ENCODE results near the gene CNTNAP2. TPM values are rescaled to one million over a fixed set of nuclear protein-coding genes. Genes with fewer than 3 reads are reported as not detected.

Gene CNTNAP2
- total RNA-seq, 2 experiments from 2014 or later: 0.28 TPM; not detected in 1

- TF ChIP-seq EZH2phosphoT487 (IDR thresholded peaks at IDR 0.05; ENCODE audit: borderline replicate concordance, low read depth, low read length): no peak
- TF ChIP-seq, protein P1, sequence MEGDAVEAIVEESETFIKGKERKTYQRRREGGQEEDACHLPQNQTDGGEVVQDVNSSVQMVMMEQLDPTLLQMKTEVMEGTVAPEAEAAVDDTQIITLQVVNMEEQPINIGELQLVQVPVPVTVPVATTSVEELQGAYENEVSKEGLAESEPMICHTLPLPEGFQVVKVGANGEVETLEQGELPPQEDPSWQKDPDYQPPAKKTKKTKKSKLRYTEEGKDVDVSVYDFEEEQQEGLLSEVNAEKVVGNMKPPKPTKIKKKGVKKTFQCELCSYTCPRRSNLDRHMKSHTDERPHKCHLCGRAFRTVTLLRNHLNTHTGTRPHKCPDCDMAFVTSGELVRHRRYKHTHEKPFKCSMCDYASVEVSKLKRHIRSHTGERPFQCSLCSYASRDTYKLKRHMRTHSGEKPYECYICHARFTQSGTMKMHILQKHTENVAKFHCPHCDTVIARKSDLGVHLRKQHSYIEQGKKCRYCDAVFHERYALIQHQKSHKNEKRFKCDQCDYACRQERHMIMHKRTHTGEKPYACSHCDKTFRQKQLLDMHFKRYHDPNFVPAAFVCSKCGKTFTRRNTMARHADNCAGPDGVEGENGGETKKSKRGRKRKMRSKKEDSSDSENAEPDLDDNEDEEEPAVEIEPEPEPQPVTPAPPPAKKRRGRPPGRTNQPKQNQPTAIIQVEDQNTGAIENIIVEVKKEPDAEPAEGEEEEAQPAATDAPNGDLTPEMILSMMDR (conservative IDR thresholded peaks at IDR 0.05; ENCODE audit: low read length): no peak
- Histone ChIP-seq H3K4me3 (ENCODE audit: low read depth, low read length, poor library complexity, severe bottlenecking) (no peak overlapping the region), H3K4me1 (ENCODE audit: insufficient read depth, low read length, poor library complexity, severe bottlenecking) (no peaks in the 10 kb centered on the region), H3K36me3 (ENCODE audit: insufficient read depth, low read length) (no peaks in the 10 kb centered on the region), H2AFZ (ENCODE audit: low read length) (no peak overlapping the region), H3K4me2 (ENCODE audit: low read length) (no peak overlapping the region), H3K9me3 (ENCODE audit: low read length) (no peaks in the 10 kb centered on the region), H3K79me2 (ENCODE audit: insufficient read depth, low read depth, low read length) (no peaks in the 10 kb centered on the region), H4K20me1 (ENCODE audit: insufficient read depth, low read length) (no peaks in the 10 kb centered on the region), H3K27ac (ENCODE audit: low read depth, low read length, poor library complexity, severe bottlenecking) (no peak overlapping the region), H3K9me2 (ENCODE audit: insufficient read depth, low read length) (no peaks in the 10 kb centered on the region)
- no peak for DNase-seq (ENCODE audit: low spot score)
- no TSS peak for BruUV-seq (replicated peaks)
- POLR2A ChIA-PET: no interaction called here
- CTCF ChIA-PET (ENCODE audit: unreplicated experiment): no interaction called here
- intact Hi-C loops (cut with micrococcal nuclease; ENCODE audit: unreplicated experiment): no loop called here
Observed at GRCh38 chr7:146106319-146106718, 10.3 kb upstream of the CNTNAP2 start.

DNA sequence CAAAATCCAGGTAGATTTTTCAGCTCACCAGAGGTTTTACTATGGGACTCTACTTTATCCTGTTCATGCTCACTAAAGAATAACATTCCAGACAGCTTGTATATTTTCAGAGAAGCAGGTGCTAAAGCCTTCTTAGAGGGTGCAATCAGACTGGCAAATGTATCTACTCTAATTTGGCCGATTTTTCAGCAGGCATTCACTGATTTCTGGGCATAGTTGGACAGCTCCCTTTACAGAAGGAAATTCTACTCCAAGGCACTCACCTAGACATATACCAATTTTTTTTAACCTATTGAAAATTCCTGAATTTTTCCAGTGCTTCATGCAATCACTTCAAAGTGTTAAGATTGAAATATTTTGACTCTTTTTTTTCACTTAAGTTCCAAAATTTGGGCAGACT is 3.8 kb upstream of the CNTNAP2 start:
- Histone ChIP-seq H3K9me3 (ENCODE audit: low read length) (no peaks in the 10 kb centered on the region), H3K9me2 (ENCODE audit: insufficient read depth, low read length) (no peaks in the 10 kb centered on the region), H3K79me2 (ENCODE audit: insufficient read depth, low read depth, low read length) (no peaks in the 10 kb centered on the region), H3K36me3 (ENCODE audit: insufficient read depth, low read length) (no peaks in the 10 kb centered on the region), H3K4me3 (ENCODE audit: low read depth, low read length, poor library complexity, severe bottlenecking) (no peak overlapping the region), H4K20me1 (ENCODE audit: insufficient read depth, low read length) (no peaks in the 10 kb centered on the region), H2AFZ (ENCODE audit: low read length) (no peak overlapping the region), H3K4me2 (ENCODE audit: low read length) (no peak overlapping the region), H3K4me1 (ENCODE audit: insufficient read depth, low read length, poor library complexity, severe bottlenecking) (no peaks in the 10 kb centered on the region), H3K27ac (ENCODE audit: low read depth, low read length, poor library complexity, severe bottlenecking) (no peak overlapping the region)
- no peak for DNase-seq (ENCODE audit: low spot score)
- BruUV-seq (replicated peaks): no TSS peak
- ChIA-PET POLR2A (interaction anchor here (1.1 kb wide), 1 partner anchor 11 kb away, joined by 3 read pairs; no protein-coding TSS in a partner anchor), CTCF (ENCODE audit: unreplicated experiment) (no interaction called here)
- TF ChIP-seq, protein P1 (conservative IDR thresholded peaks at IDR 0.05; ENCODE audit: low read length): no peak
- no peak for TF ChIP-seq EZH2phosphoT487 (IDR thresholded peaks at IDR 0.05; ENCODE audit: borderline replicate concordance, low read depth, low read length)
- intact Hi-C loops (cut with micrococcal nuclease; ENCODE audit: unreplicated experiment): no loop called here

DNA sequence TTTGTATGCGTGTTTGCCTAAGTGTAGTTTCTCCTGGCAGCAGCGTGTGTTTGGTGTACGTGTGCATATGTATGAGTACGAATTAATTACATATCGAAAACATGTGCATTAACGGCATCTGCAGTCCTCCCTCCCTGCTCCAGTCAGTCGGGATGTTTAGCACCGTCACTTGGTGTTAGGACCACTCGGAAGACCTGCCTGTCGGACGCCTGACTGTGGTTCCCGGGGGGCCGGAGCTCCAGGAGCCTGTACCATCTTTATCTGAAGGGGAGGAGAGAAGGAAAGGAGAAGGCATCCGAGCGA is 1.1 kb upstream of the CNTNAP2 start:
- CTCF ChIA-PET (ENCODE audit: unreplicated experiment): no interaction called here
- no peaks in the 10 kb centered on the region for H3K9me3 ChIP-seq (ENCODE audit: low read length)
- H3K27ac ChIP-seq (ENCODE audit: low read depth, low read length, poor library complexity, severe bottlenecking): no peak overlapping the region
- no peak overlapping the region for H3K4me2 ChIP-seq (ENCODE audit: low read length)
- H3K4me3 ChIP-seq (ENCODE audit: low read depth, low read length, poor library complexity, severe bottlenecking): no peak overlapping the region
- H3K9me2 ChIP-seq (ENCODE audit: insufficient read depth, low read length): no peaks in the 10 kb centered on the region
- POLR2A ChIA-PET: no interaction called here
- no peaks in the 10 kb centered on the region for H3K4me1 ChIP-seq (ENCODE audit: insufficient read depth, low read length, poor library complexity, severe bottlenecking)
- H4K20me1 ChIP-seq (ENCODE audit: insufficient read depth, low read length): no peaks in the 10 kb centered on the region
- no TSS peak for BruUV-seq (replicated peaks)
- no peak for DNase-seq (ENCODE audit: low spot score)
- no peaks in the 10 kb centered on the region for H3K79me2 ChIP-seq (ENCODE audit: insufficient read depth, low read depth, low read length)
- H2AFZ ChIP-seq (ENCODE audit: low read length): no peak overlapping the region
- TF ChIP-seq, protein P1 (conservative IDR thresholded peaks at IDR 0.05; ENCODE audit: low read length): no peak
- no peak for TF ChIP-seq EZH2phosphoT487 (IDR thresholded peaks at IDR 0.05; ENCODE audit: borderline replicate concordance, low read depth, low read length)
- intact Hi-C loops (cut with micrococcal nuclease; ENCODE audit: unreplicated experiment): no loop called here
- no peaks in the 10 kb centered on the region for H3K36me3 ChIP-seq (ENCODE audit: insufficient read depth, low read length)
